Activated CD8-positive, alpha-beta memory T cell treated with anti-CD3 and anti-CD28 coated beads, Interleukin-2, amount 10 ng/mL, durations not matched to agents 7 days and 5 days (primary cell): ENCODE data around the gene FUBP3. TPM values are rescaled to one million over a fixed set of nuclear protein-coding genes. Genes with fewer than 3 reads are reported as not detected.
"Not testable (repeated sequence)": the region's sequence is repeated elsewhere in the genome, so short reads cannot be mapped to it uniquely, and the experiment has no call there.

Experiments
- ATAC-seq: fragments of 150-1000 bp; cut with Tn5 transposase; one replicate; pipeline ENCODE4 v1.10.0; 2021; ENCODE audit warnings: moderate library complexity
- CTCF ChIA-PET: fragments of 350-600 bp; sonication (Branson Sonifier 250); formaldehyde crosslinking; loops from one replicate; lab custom pipeline; 2021; ENCODE audit warnings: antibody characterized with exemption; lab: Charles Lee
- DNase-seq: peaks from one replicate; pipeline ENCODE4 v3.0.0-alpha.2; 2020
- H3K27ac Mint-ChIP-seq: one replicate; pipeline ENCODE4 v1.8.0; 2021; ENCODE audit warnings: mild to moderate bottlenecking, mixed read lengths
- H3K27me3 Mint-ChIP-seq: one replicate; pipeline ENCODE4 v1.8.0; 2021; ENCODE audit warnings: mixed read lengths
- H3K36me3 Mint-ChIP-seq: one replicate; pipeline ENCODE4 v1.8.0; 2021; ENCODE audit warnings: mild to moderate bottlenecking, mixed read lengths
- H3K4me1 Mint-ChIP-seq: one replicate; pipeline ENCODE4 v1.8.0; 2021; ENCODE audit warnings: mixed read lengths
- H3K4me3 Mint-ChIP-seq: one replicate; pipeline ENCODE4 v1.8.0; 2021; ENCODE audit warnings: mild to moderate bottlenecking, moderate library complexity, mixed read lengths
- H3K9me3 Mint-ChIP-seq: one replicate; pipeline ENCODE4 v1.8.0; 2022; ENCODE audit warnings: low read depth, mixed read lengths
- microRNA-seq: library from miRNA; unstranded; fragments of <30 nt; microRNA quantifications from one replicate; pipeline ENCODE4 v1.2.0, GENCODE V29; 2022
- total RNA-seq, 2 experiments: library from RNA; stranded (reverse); gene quantifications; one replicate each; pipeline ENCODE4 v1.2.3, GENCODE V29; 2021

FUBP3 gene
- total RNA-seq, 2 experiments from 2014 or later, result 37.8 to 46.0 TPM

DNA sequence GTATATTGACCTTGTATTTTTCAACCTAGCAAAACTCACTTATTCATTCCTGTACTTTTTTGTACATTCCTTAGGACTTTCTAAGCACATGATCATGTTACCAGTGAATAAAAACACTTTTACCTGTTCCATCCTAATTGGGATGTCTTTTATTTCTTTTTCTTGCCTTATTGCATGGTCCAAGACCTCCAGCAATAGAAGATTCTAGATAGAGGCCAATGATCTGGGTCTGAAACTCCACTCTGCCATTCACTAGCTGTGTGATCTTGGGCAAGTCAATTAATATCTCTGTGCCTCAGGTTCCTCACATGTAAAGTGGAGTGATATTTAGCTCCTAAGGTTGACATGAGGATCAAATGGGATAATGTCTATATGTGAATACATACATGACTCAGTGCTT is 105.7 kb downstream of the FUBP3 start:
- DNase-seq, result no peak
- CTCF ChIA-PET, result interaction anchor here (1.0 to 8.4 kb wide), 6 partner anchors 8 to 232 kb away, joined by 3 to 135 read pairs (median 6); partner anchors contain the start of gene EXOSC2
- Mint-ChIP-seq H3K27ac (no peak overlapping the region), H3K4me1 (peaks cover 12% of the 10 kb centered on the region), H3K27me3 (peaks cover 21% of the 10 kb centered on the region), H3K36me3 (no peaks in the 10 kb centered on the region), H3K9me3 (peaks cover 2% of the 10 kb centered on the region), H3K4me3 (no peak overlapping the region)
- no peak for ATAC-seq

DNA sequence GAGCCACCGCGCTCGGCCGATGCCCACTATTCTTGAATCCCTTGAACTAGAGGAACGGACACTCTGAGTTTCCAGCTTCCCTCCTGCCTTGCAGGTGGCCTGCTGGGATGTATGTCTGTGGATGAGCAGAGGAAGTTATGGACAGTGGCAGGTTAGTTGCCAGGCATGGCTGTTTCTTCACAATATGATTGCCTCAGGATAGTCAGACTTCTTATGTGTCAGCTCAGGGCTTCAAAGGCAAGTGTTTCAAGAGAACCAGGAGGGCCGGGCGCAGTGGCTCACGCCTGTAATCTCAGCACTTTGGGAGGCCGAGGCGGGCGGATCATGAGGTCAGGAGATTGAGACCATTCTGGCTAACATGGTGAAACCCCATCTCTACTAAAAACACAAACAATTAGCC is 106.6 kb downstream of the FUBP3 start:
- Mint-ChIP-seq H3K4me1 (peaks cover 17% of the 10 kb centered on the region), H3K27me3 (peaks cover 16% of the 10 kb centered on the region)
- not testable (repeated sequence) for H3K36me3 Mint-ChIP-seq, ATAC-seq, H3K9me3 Mint-ChIP-seq, DNase-seq, H3K27ac Mint-ChIP-seq, H3K4me3 Mint-ChIP-seq
- CTCF ChIA-PET, result interaction anchor here (0.6 to 8.4 kb wide), 5 partner anchors 8 to 818 kb away, joined by 3 to 135 read pairs (median 4); partner anchors contain the start of gene EXOSC2

DNA sequence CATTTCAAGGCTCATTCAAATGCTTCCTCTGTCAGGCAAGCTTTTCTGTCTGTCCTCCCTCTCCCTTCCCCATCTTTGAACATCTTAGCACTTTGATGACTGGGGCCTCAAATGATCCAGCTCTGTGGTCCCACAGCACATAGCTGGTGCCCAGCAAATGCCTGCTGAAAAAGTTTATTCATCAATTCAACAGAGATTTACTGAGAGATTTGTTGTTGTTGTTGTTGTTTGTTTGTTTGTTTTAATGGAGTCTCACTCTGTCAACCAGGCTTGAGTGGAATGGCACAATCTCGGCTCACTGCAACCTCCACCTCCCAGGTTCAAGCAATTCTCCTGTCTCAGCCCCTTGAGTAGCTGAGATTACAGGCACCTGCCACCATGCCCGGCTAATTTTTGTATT is 108.2 kb downstream of the FUBP3 start:
- DNase-seq (no peak), ATAC-seq (no peak)
- no peaks in the 10 kb centered on the region for H3K36me3 Mint-ChIP-seq
- H3K9me3 Mint-ChIP-seq, result peaks cover 2% of the 10 kb centered on the region
- CTCF ChIA-PET, result no interaction called here
- no peak overlapping the region for H3K4me3 Mint-ChIP-seq
- H3K4me1 Mint-ChIP-seq, result peaks cover 12% of the 10 kb centered on the region
- H3K27me3 Mint-ChIP-seq, result peaks cover 13% of the 10 kb centered on the region
- H3K27ac Mint-ChIP-seq, result no peak overlapping the region

Small RNA genes within 50 kb of the gene (microRNA-seq; reads per million reads assigned to microRNA genes)
- gene MIR6856, result not detected

Other genes with a start within 250 kb of the FUBP3 start
- gene ASS1, start 134.6 kb upstream of the FUBP3 start, total RNA-seq, result 10 to 100 TPM in 1 of 2 experiments, 1 to 10 TPM in 1; 5.3 to 11.1 TPM
- under 1 TPM; 0.14 to 0.15 TPM for gene PRDM12, start 85.0 kb downstream of the FUBP3 start, total RNA-seq
- 10 to 100 TPM; 69.9 to 81.3 TPM for gene EXOSC2, start 114.2 kb downstream of the FUBP3 start, total RNA-seq